ENCODE measurements around the gene RPA1.
"Not testable (repeated sequence)": the region's sequence is repeated elsewhere in the genome, so short reads cannot be mapped to it uniquely, and the experiment has no call there.

The RPA1 gene

DNA sequence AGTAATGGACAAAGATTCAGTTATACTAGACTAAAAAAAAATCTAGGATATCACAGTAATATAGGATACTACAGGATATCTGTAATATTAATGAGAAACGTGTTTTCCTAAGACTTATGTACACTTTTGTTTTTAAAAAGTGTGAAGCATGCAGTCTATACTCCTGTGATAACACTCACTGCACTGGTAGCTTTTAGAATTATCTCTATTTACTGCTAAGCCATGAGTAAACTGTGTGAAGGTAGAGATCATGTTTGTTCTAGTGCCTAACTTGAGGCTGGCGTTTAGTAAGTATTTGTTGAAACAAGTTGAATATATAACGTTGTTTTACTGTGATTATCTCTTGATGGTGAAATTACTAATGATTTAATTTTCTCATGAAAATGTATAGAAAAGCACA, 23.9 kb downstream of the RPA1 start:
- H3K9ac ChIP-seq = no peak overlapping the region

DNA sequence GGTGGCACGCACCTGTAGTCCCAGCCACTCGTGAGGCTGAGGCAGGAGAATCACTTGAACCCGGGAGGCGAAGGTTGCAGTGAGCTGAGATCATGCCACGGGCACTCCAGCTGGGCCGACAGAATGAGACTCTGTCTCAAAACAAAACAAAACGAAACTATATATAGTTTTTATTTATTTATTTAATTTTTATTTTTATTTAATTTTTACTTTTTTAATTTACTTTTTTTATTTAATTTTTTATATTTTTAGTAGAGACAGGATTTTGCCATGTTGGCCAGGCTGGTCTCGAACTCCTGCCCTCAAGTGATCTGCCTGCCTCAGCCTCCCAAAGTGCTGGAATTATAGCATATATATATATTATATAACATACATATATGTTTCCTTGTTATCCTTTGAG, 26.7 kb downstream of the RPA1 start:
- H3K36me3 ChIP-seq = peaks cover 89% of the 10 kb centered on the region

More for the DNA sequence above, 23.9 kb downstream of the RPA1 start:
- no peaks in the 10 kb centered on the region for H3K27me3 ChIP-seq
- no peaks in the 10 kb centered on the region for H3K9me3 ChIP-seq
- H4K20me1 ChIP-seq = no peaks in the 10 kb centered on the region
- no peak overlapping the region for H3K4me2 ChIP-seq
- no peaks in the 10 kb centered on the region for H3K4me1 ChIP-seq
- H3K4me3 ChIP-seq = no peak overlapping the region
- no peak for TF ChIP-seq Cebpa-rat (IDR thresholded peaks at IDR 0.05)
- H3K36me3 ChIP-seq = peaks cover 89% of the 10 kb centered on the region
- H3K27ac ChIP-seq = no peak overlapping the region

DNA sequence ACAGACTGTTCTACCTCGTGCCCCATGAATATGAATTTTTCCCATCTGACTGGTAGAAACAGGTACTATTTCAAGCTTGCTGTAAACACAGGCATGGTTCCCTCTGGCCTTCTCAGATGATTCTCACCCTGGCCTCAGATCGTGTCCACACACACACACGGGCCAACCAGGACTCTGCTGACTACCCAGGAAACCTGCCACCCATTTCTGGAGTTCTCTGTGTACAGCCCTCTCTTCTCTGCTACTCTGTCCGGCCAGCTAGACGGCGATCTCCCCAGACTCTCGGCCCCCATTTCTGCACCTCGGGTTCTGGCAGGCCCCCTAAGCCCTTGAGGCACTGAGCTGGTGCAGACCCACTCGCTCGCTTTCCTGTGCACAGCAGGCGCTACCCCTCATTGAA, 31.2 kb downstream of the RPA1 start:
- no peak overlapping the region for H3K4me3 ChIP-seq

More for the DNA sequence above, 26.7 kb downstream of the RPA1 start:
- H3K9me3 ChIP-seq, H3K9ac ChIP-seq, H3K27ac ChIP-seq, H3K4me2 ChIP-seq, H4K20me1 ChIP-seq, H3K4me3 ChIP-seq, H3K27me3 ChIP-seq, H3K4me1 ChIP-seq: not testable (repeated sequence)

DNA sequence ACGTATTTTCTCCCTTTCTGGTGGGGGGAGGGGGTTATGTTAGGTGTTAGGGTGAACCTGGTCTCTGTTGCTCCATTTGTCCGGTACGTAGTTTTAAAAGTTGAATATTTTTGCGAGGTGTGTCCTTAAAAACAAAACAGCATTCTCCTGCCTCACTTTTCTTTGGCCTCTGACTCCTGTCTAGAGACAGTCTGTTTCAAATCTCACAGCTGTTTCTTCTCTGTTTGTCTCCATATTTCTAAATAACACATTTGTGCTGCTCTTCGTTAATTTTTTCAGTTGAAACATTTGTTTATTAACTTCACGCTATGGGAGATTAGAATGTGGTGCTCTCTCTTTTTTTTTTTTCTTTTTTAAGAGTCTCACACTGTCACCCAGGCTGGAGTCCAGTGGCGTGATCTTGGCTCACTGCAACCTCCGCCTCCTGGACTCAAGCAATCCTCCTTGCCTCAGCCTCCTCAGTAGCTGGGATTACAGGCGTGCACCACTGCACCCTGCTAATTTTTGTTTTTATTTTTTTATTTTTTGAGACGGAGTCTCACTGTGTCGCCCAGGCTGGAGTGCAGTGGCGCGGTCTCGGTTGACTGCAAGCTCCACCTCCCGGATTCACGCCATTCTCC, 31.7 kb downstream of the RPA1 start:
- Histone ChIP-seq H3K4me1 (no peaks in the 10 kb centered on the region), H3K36me3 (peaks cover 74% of the 10 kb centered on the region), H3K27ac (no peak overlapping the region), H3K4me2 (no peak overlapping the region), H3K4me3 (no peak overlapping the region), H4K20me1 (no peaks in the 10 kb centered on the region), H3K27me3 (no peaks in the 10 kb centered on the region), H3K9me3 (no peaks in the 10 kb centered on the region), H3K9ac (no peak overlapping the region)
- TF ChIP-seq Cebpa-rat (IDR thresholded peaks at IDR 0.05) = no peak

More for the DNA sequence above, 31.2 kb downstream of the RPA1 start:
- no peak overlapping the region for H3K9ac ChIP-seq
- H3K4me2 ChIP-seq = no peak overlapping the region
- H4K20me1 ChIP-seq = no peaks in the 10 kb centered on the region
- H3K27ac ChIP-seq = no peak overlapping the region
- H3K9me3 ChIP-seq = no peaks in the 10 kb centered on the region
- no peaks in the 10 kb centered on the region for H3K27me3 ChIP-seq
- no peak for TF ChIP-seq Cebpa-rat (IDR thresholded peaks at IDR 0.05)
- no peaks in the 10 kb centered on the region for H3K4me1 ChIP-seq
- peaks cover 76% of the 10 kb centered on the region for H3K36me3 ChIP-seq

DNA sequence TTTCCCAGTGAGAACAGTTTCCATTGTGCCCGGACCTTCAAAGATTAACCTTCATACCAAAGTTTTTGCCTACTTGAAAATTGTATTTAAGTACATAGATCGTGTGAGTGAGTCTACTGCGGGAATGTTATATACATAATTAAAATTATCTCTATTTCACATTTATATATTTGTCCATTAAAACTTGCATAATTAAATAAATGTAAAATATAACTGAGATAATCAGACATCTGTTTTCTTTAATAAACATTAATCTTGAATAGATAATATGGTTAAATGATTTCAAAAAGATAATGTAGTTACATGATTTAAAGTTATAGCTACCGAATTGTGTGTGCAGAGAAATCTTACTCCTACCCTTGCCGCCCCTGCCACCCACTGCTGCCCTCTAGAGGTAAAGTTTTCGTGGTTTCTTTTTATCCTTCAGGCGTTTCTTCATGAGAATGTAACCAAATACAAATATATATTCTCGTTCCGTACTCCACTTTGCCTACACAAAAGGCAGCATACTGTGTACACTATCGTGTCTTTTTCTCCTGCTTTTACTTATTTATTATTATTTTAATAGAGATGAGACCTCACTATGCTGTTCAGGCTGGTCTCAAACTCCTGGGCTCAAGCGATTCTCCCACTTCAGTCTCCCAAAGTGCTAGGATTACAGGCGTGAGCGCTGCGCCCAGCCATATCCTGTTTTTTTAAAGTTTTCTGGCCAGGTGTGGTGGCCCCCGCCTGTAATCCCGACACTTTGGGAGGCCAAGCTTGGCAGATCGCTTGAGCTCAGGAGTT, 35.6 kb downstream of the RPA1 start:
- Histone ChIP-seq H3K9me3 (no peaks in the 10 kb centered on the region), H3K27ac (no peak overlapping the region), H3K36me3 (peaks cover 82% of the 10 kb centered on the region), H3K4me1 (no peaks in the 10 kb centered on the region), H3K4me2 (no peak overlapping the region), H4K20me1 (no peaks in the 10 kb centered on the region), H3K27me3 (no peaks in the 10 kb centered on the region), H3K4me3 (no peak overlapping the region), H3K9ac (no peak overlapping the region)
- no peak for TF ChIP-seq Cebpa-rat (IDR thresholded peaks at IDR 0.05)

DNA sequence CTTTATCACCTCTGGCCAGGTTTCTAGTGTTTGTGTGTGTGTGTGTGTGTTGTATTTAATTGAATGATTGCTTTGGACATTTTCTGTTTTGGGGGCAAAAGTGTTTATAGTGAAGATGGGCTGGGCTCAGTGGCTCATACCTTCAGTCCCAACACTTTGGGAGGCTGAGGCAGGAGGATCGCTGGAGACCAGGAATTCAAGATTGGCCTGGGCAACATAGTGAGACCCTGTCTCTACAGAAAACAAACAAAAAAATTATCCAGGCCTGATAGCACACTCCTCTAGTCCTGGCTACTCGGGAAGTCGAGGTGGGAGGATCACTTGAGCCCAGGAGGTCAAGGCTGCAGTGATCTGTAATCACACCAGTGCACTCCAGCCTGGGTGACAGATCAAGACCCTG, 37.5 kb downstream of the RPA1 start:
- Histone ChIP-seq H3K27ac (no peak overlapping the region), H3K4me1 (peaks cover 8% of the 10 kb centered on the region; the same call in 1 of the 2 replicates), H3K27me3 (no peaks in the 10 kb centered on the region), H3K9ac (0 out of 2 replicates have a peak overlapping the region, but pooled peaks have one; percentile 19), H3K4me3 (no peak overlapping the region), H4K20me1 (no peaks in the 10 kb centered on the region), H3K36me3 (peaks cover 81% of the 10 kb centered on the region), H3K4me2 (no peak overlapping the region), H3K9me3 (no peaks in the 10 kb centered on the region)
- TF ChIP-seq Cebpa-rat (IDR thresholded peaks at IDR 0.05) = no peak

DNA sequence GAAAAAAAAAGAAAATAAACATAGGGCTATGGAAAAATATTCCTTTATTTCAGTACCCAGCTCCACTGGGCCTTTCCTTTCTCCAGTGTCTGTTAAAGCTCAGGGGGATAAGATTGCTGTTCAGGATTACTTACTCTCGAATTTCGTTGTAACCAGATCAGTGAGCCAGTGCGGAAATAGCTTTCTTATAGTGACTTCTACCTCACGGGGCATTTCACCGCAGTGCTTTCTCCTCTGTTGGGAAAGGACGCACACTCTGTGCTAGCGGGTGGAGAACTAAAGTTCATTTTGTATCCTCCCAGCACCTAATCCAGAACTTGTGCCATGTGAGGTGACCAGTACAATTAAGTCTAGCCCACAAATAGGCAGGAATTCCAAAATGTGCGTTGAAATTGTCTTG, 38.3 kb downstream of the RPA1 start:
- H3K4me1 ChIP-seq = peaks cover 8% of the 10 kb centered on the region; the same call in 1 of the 2 replicates
- H3K36me3 ChIP-seq = peaks cover 82% of the 10 kb centered on the region
- TF ChIP-seq Cebpa-rat (IDR thresholded peaks at IDR 0.05) = no peak

DNA sequence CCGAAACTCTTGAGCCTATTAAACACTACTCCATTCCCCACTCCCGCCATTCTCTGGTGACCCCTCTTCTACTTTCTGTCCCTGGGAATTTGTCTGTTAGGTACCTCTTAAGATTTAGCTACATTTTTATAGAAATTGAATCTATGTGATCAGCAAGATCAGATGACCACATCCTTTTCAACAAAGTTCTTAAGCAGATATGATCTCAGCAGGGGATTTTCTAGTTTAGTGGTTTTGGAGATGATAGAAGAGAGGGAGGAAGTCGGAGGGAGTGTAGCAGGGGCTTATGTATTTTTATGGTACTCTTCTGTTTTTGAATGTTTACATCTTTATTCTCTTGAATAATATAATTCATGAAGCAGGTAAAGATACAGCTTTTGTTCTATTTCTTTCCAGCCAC, 40.8 kb downstream of the RPA1 start:
- Histone ChIP-seq H3K27me3 (no peaks in the 10 kb centered on the region), H3K27ac (no peak overlapping the region), H3K36me3 (peaks cover 95% of the 10 kb centered on the region), H3K4me1 (peaks cover 8% of the 10 kb centered on the region; the same call in 1 of the 2 replicates), H4K20me1 (no peaks in the 10 kb centered on the region), H3K9me3 (no peaks in the 10 kb centered on the region), H3K4me3 (no peak overlapping the region), H3K4me2 (no peak overlapping the region), H3K9ac (no peak overlapping the region)
- no peak for TF ChIP-seq Cebpa-rat (IDR thresholded peaks at IDR 0.05)

More for the DNA sequence above, 38.3 kb downstream of the RPA1 start:
- Histone ChIP-seq H3K9ac (0 out of 2 replicates have a peak overlapping the region, but pooled peaks have one; percentile 19), H3K27me3 (no peaks in the 10 kb centered on the region), H4K20me1 (no peaks in the 10 kb centered on the region), H3K9me3 (no peaks in the 10 kb centered on the region), H3K4me3 (no peak overlapping the region), H3K27ac (no peak overlapping the region), H3K4me2 (no peak overlapping the region)

DNA sequence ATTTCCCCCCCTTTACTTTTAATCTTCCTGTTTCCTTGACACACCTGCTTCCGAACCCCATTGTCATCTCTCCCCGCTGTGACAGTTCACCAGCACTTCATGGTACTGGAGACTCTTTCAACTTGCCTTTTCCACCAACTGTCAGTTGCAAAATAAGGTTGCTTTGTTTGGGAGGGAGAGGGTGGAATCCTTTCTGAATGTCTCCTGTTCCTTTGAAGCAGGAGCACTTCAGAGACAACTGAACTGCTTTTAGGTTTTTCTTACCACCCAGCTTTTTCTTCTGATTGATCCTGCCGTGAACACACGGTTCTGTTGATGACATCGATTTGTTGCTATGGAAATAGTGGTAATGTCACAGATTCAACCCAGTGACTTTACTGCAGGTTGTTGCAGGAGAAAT, 42.0 kb downstream of the RPA1 start:
- Histone ChIP-seq H3K4me1 (peaks cover 8% of the 10 kb centered on the region; the same call in 1 of the 2 replicates), H3K4me2 (no peak overlapping the region), H3K4me3 (no peak overlapping the region), H4K20me1 (no peaks in the 10 kb centered on the region), H3K36me3 (peaks cover 96% of the 10 kb centered on the region), H3K27me3 (no peaks in the 10 kb centered on the region), H3K9ac (no peak overlapping the region), H3K9me3 (no peaks in the 10 kb centered on the region), H3K27ac (no peak overlapping the region)
- no peak for TF ChIP-seq Cebpa-rat (IDR thresholded peaks at IDR 0.05)

DNA sequence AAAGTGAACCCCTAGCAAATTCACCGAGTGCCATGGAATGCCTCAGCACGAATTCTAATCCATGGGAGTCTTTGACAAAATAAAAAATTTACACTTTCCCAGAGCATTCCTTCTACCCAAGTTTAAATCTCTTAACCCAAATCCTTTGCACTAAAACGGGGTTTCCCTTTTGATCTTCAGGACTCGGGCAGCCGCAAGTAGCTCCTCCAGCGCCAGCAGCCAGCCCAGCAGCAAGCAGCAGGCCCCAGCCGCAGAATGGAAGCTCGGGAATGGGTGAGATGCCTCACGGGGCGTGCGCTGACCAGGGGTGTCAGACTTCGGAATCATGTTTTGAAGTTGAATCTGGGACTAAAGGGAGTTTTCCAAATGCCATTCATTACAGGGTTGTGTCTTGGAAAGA, 42.4 kb downstream of the RPA1 start:
- H3K4me3 ChIP-seq = no peak overlapping the region
- H3K27me3 ChIP-seq = no peaks in the 10 kb centered on the region
- no peak overlapping the region for H3K27ac ChIP-seq
- H4K20me1 ChIP-seq = no peaks in the 10 kb centered on the region
- no peaks in the 10 kb centered on the region for H3K9me3 ChIP-seq
- H3K36me3 ChIP-seq = peaks cover 96% of the 10 kb centered on the region
- peaks cover 8% of the 10 kb centered on the region; the same call in 1 of the 2 replicates for H3K4me1 ChIP-seq
- H3K9ac ChIP-seq = no peak overlapping the region
- H3K4me2 ChIP-seq = no peak overlapping the region
- no peak for TF ChIP-seq Cebpa-rat (IDR thresholded peaks at IDR 0.05)

Measured in BLaER1 (cell line).